Naive thymus-derived CD4-positive, alpha-beta T cell (primary cell): ENCODE measurements around the gene SASS6. TPM values are rescaled to one million over a fixed set of nuclear protein-coding genes. Genes with fewer than 3 reads are reported as not detected.
A peak's percentile ranks its signal among the peaks of the same experiment; 100 is the strongest.

Experiments
- ATAC-seq: fragments of 150-1000 bp; cut with Tn5 transposase; 2 replicates; pipeline ENCODE4 v1.10.0; 2021; ENCODE audit warnings: mild to moderate bottlenecking, moderate library complexity
- CTCF ChIA-PET: fragments of 350-600 bp; sonication (Branson Sonifier 250); formaldehyde crosslinking; loops from one replicate; lab custom pipeline; 2021; ENCODE audit warnings: antibody characterized with exemption; lab: Charles Lee
- POLR2A ChIA-PET: fragments of 350-600 bp; sonication (Branson Sonifier 250); formaldehyde crosslinking; loops from one replicate; lab custom pipeline; 2021; ENCODE audit warnings: antibody characterized with exemption, inconsistent platforms; lab: Charles Lee
- DNase-seq, 9 donors: peaks; one replicate each; pipeline versions ENCODE4 v3.0.0 to v3.0.0-alpha.2; 2020 to 2022; ENCODE audit warnings: mixed read lengths in 1 of 9
- H3K27ac ChIP-seq: one replicate; pipeline ENCODE4 v1.7.0; 2013; ENCODE audit warnings: mild to moderate bottlenecking, low read depth, low read length, moderate library complexity
- H3K27me3 ChIP-seq, 2 donors: one replicate each; pipeline ENCODE4 v1.7.0; 2013; ENCODE audit warnings: low read length in 2 of 2, mild to moderate bottlenecking in 2 of 2, moderate library complexity in 2 of 2; ENCODE audit not compliant: control insufficient read depth in 2 of 2, insufficient read depth in 2 of 2
- H3K36me3 ChIP-seq, 3 experiments: 1 replicate in 2 of 3; 2 replicates in 1 of 3; pipeline ENCODE4 v1.7.0; 2013; ENCODE audit warnings: low read length in 3 of 3, mild to moderate bottlenecking in 3 of 3, moderate library complexity in 1 of 3; ENCODE audit not compliant: insufficient read depth in 3 of 3, control insufficient read depth in 2 of 3
- H3K4me1 ChIP-seq, 2 donors: one replicate each; pipeline ENCODE4 v1.7.0; 2013; ENCODE audit warnings: low read length in 2 of 2, mild to moderate bottlenecking in 2 of 2, moderate library complexity in 1 of 2; ENCODE audit not compliant: control insufficient read depth in 2 of 2, insufficient read depth in 2 of 2
- H3K4me3 ChIP-seq: 2 replicates; pipeline ENCODE4 v1.7.0; 2013; ENCODE audit warnings: mild to moderate bottlenecking, low read length
- H3K9me3 ChIP-seq, 3 experiments: 1 replicate in 2 of 3; 2 replicates in 1 of 3; pipeline ENCODE4 v1.7.0; 2013; ENCODE audit warnings: low read length in 3 of 3; ENCODE audit not compliant: control insufficient read depth in 2 of 3
- H3K27ac Mint-ChIP-seq, 9 donors: one replicate each; pipeline ENCODE4 v1.8.0; 2020 to 2022; ENCODE audit warnings: mixed read lengths in 9 of 9, mild to moderate bottlenecking in 8 of 9, moderate library complexity in 5 of 9, inconsistent platforms in 2 of 9
- H3K27me3 Mint-ChIP-seq, 5 donors: one replicate each; pipeline ENCODE4 v1.8.0; 2021 to 2022; ENCODE audit warnings: mixed read lengths in 5 of 5, mild to moderate bottlenecking in 1 of 5
- H3K36me3 Mint-ChIP-seq, 5 donors: one replicate each; pipeline ENCODE4 v1.8.0; 2020 to 2022; ENCODE audit warnings: mixed read lengths in 5 of 5, mild to moderate bottlenecking in 3 of 5, inconsistent platforms in 1 of 5
- H3K4me1 Mint-ChIP-seq, 7 donors: one replicate each; pipeline ENCODE4 v1.8.0; 2020 to 2022; ENCODE audit warnings: mixed read lengths in 7 of 7, mild to moderate bottlenecking in 3 of 7, inconsistent platforms in 1 of 7
- H3K4me3 Mint-ChIP-seq, 10 donors: one replicate each; pipeline ENCODE4 v1.8.0; 2020 to 2022; ENCODE audit warnings: mild to moderate bottlenecking in 10 of 10, mixed read lengths in 10 of 10, moderate library complexity in 6 of 10, inconsistent platforms in 2 of 10
- H3K9me3 Mint-ChIP-seq, 11 donors: one replicate each; pipeline ENCODE4 v1.8.0; 2020 to 2022; ENCODE audit warnings: mixed read lengths in 11 of 11, mild to moderate bottlenecking in 4 of 11, inconsistent platforms in 1 of 11, moderate library complexity in 1 of 11
- intact Hi-C, 2 donors: fragments of 100-400 bp; cut with micrococcal nuclease; formaldehyde crosslinking; loops; one replicate each; pipeline ENCODE4 v1.15.1; 2023
- polyA plus RNA-seq, 2 donors: library from polyadenylated mRNA; unstranded; fragments of 300-500 nt; fragmentation: Illumina TruSeq; gene quantifications; one replicate each; pipeline ENCODE4 v1.2.3, GENCODE V29; 2021
- total RNA-seq, 6 experiments: library from RNA in 5 of 6; stranded (reverse) in 5 of 6; gene quantifications; 1 replicate in 5 of 6; 2 replicates in 1 of 6; pipeline ENCODE4 v1.2.3 and lab custom pipeline; 2021 to 2026

The SASS6 gene
- total and polyA plus RNA-seq, 7 experiments from 2014 or later: 1.5 to 11.6 (median 3.0) TPM

DNA sequence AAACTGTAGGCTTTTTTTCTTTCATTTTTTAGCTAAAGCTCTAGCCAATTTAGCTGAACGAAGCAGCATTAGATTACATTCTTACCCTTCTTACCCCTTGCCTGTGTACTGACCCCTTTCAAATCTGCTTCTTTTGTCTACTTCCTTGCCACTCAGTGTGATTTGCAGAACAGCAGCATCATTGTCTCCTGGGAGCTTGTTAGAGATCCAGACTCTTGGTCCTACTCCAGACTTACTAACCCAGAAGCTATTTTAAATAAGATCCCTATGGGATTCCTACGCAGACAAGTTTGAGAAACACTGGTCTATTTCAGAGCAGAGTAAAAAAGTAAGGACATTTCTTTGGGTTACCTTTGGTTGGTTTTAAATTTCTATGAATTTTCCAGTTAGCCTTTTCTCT, 31.5 kb upstream of the SASS6 start:
- DNase-seq (no peak), ATAC-seq (no peak)
- Mint-ChIP-seq H3K4me1 (no peaks in the 10 kb centered on the region), H3K27me3 (no peaks in the 10 kb centered on the region), H3K4me3 (no peak overlapping the region), H3K9me3 (no peaks in the 10 kb centered on the region), H3K27ac (no peak overlapping the region), H3K36me3 (peaks cover 0 to 6% (median 4%) of the 10 kb centered on the region in 5 donors)
- H3K36me3 ChIP-seq: no peaks in the 10 kb centered on the region
- no peaks in the 10 kb centered on the region for H3K4me1 ChIP-seq
- POLR2A ChIA-PET: no interaction called here
- H3K27ac ChIP-seq: no peak overlapping the region
- H3K27me3 ChIP-seq: no peaks in the 10 kb centered on the region
- no peak overlapping the region for H3K4me3 ChIP-seq
- H3K9me3 ChIP-seq: no peaks in the 10 kb centered on the region
- CTCF ChIA-PET: no interaction called here
- intact Hi-C loops: no loop called here

DNA sequence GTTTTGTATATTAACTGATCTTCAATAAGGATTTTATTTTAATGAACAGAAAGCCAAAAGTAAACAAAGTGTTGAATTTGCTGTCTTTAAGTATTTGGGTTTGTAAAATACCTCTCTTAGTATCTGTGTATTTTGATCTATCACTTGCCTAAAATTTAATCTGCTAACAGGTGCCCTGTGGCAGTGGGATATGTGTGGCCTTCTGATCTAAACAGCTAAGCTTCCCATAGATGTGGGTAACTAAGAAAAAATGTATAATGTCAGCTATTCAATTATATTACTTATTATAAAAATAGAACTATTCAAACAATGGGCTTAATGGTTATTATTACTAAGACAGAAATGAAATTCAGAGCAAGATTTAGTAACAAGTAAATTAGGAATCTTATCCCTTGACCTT, 30.2 kb upstream of the SASS6 start:
- Mint-ChIP-seq H3K4me1 (no peaks in the 10 kb centered on the region), H3K9me3 (no peaks in the 10 kb centered on the region)

DNA sequence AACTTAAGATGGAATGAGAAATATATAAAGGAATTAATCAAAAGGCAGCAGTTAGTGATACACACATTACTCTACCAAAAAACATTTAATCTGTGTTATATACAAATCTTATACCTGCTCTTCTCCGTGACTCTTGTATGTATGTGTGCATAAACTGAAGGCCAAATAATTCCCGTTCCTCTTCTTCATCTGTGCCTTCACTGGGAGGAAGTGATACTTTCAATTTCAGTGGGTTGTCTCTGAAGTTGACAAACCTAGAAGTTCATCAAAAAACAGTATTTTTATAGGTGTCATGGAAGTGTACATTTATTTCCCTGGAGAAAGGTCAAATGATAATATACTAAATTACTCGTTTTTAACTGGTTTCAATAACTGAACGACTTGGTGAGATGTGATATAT, 19.5 kb upstream of the SASS6 start:
- POLR2A ChIA-PET: no interaction called here
- CTCF ChIA-PET: interaction anchor here (1.0 kb wide), 1 partner anchor 67 kb away, joined by 3 read pairs; no protein-coding TSS in a partner anchor
- peak overlapping the region in 7 of 9 donors; percentile 10 to 63 (median 36) for H3K27ac Mint-ChIP-seq

More for the DNA sequence above, 30.2 kb upstream of the SASS6 start:
- DNase-seq (no peak), ATAC-seq (no peak)
- peaks cover 0 to 6% (median 4%) of the 10 kb centered on the region in 5 donors for H3K36me3 Mint-ChIP-seq
- H3K27ac Mint-ChIP-seq: no peak overlapping the region
- no peaks in the 10 kb centered on the region for H3K27me3 Mint-ChIP-seq
- POLR2A ChIA-PET: no interaction called here
- no peaks in the 10 kb centered on the region for H3K36me3 ChIP-seq
- H3K4me3 ChIP-seq: no peak overlapping the region
- H3K4me3 Mint-ChIP-seq: no peak overlapping the region
- no peaks in the 10 kb centered on the region for H3K9me3 ChIP-seq
- intact Hi-C loops: no loop called here
- H3K27ac ChIP-seq: no peak overlapping the region
- no peaks in the 10 kb centered on the region for H3K27me3 ChIP-seq
- H3K4me1 ChIP-seq: no peaks in the 10 kb centered on the region
- CTCF ChIA-PET: no interaction called here

DNA sequence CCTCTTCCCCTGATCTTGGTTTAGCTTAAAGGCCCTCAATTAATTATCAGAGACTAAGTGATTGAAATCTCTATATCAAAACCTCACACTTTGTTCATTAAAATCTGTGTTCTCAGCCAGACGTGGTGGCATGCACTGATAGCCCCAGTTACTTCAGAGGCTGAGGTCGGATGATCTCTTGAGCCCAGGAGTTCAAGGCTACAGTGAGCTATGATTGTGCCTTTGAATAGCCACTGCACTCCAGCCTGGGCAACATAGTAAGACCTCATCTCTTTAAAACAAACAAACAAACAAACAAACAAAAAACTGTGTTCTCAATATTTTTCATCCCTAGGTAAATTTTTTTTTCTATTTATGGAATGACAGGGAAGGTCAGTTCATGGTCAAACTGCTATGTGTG, 18.9 kb upstream of the SASS6 start:
- peak overlapping the region in 6 of 9 donors; percentile 10 to 63 (median 41) for H3K27ac Mint-ChIP-seq
- H3K27me3 ChIP-seq: no peaks in the 10 kb centered on the region
- peaks cover 8 to 16% (median 13%) of the 10 kb centered on the region in 5 donors for H3K36me3 Mint-ChIP-seq
- H3K9me3 Mint-ChIP-seq: peaks cover 0 to 3% (median 0%) of the 10 kb centered on the region in 11 donors
- no peaks in the 10 kb centered on the region for H3K27me3 Mint-ChIP-seq
- H3K4me1 Mint-ChIP-seq: peaks cover 4 to 14% (median 7%) of the 10 kb centered on the region in 7 donors
- no peak for DNase-seq
- H3K27ac ChIP-seq: no peak overlapping the region
- no peaks in the 10 kb centered on the region for H3K9me3 ChIP-seq
- intact Hi-C loops: no loop called here
- H3K4me3 ChIP-seq: no peak overlapping the region
- CTCF ChIA-PET: no interaction called here
- H3K4me3 Mint-ChIP-seq: no peak overlapping the region
- no peaks in the 10 kb centered on the region for H3K4me1 ChIP-seq
- ATAC-seq: no peak
- H3K36me3 ChIP-seq: peaks cover 0 to 10% (median 4%) of the 10 kb centered on the region in 3 experiments
- POLR2A ChIA-PET: no interaction called here

More for the DNA sequence above, 19.5 kb upstream of the SASS6 start:
- no peak for DNase-seq
- no peaks in the 10 kb centered on the region for H3K9me3 ChIP-seq
- Mint-ChIP-seq H3K27me3 (no peaks in the 10 kb centered on the region), H3K9me3 (peaks cover 0 to 3% (median 0%) of the 10 kb centered on the region in 11 donors), H3K4me1 (peaks cover 4 to 14% (median 7%) of the 10 kb centered on the region in 7 donors), H3K36me3 (peaks cover 8 to 14% (median 11%) of the 10 kb centered on the region in 5 donors), H3K4me3 (no peak overlapping the region)
- ATAC-seq: no peak
- H3K27ac ChIP-seq: no peak overlapping the region
- intact Hi-C loops: no loop called here
- H3K36me3 ChIP-seq: peaks cover 0 to 7% (median 4%) of the 10 kb centered on the region in 3 experiments
- no peaks in the 10 kb centered on the region for H3K4me1 ChIP-seq
- H3K4me3 ChIP-seq: no peak overlapping the region
- H3K27me3 ChIP-seq: no peaks in the 10 kb centered on the region

DNA sequence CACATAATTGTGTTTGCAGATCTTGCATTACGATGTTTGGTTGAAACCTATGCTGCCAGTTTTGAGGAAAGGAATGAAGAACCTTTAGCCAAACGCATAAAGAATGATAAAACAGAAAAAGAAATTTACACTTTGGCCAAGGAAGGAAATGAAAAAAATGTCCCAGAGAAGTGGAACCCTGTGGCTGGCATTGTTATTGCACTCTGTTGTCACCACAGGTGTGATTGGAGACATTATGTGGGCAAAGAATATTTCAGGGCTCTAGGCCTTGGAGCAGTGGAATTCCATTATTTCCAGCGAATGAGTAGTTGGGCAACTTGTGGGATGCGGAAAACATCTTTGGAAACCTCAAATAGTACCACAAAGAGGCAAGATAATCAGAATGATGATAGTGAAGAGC, 15.1 kb upstream of the SASS6 start:
- Mint-ChIP-seq H3K4me3 (no peak overlapping the region), H3K27me3 (no peaks in the 10 kb centered on the region), H3K27ac (peak overlapping the region in 4 of 9 donors; percentile 32 to 58 (median 48)), H3K4me1 (peaks cover 4 to 10% (median 7%) of the 10 kb centered on the region in 7 donors), H3K36me3 (peaks cover 8 to 38% (median 29%) of the 10 kb centered on the region in 5 donors), H3K9me3 (peaks cover 0 to 3% (median 0%) of the 10 kb centered on the region in 11 donors)
- CTCF ChIA-PET: no interaction called here
- Histone ChIP-seq H3K36me3 (peaks cover 0 to 43% (median 17%) of the 10 kb centered on the region in 3 experiments), H3K27ac (no peak overlapping the region), H3K4me3 (no peak overlapping the region), H3K4me1 (no peaks in the 10 kb centered on the region), H3K27me3 (no peaks in the 10 kb centered on the region), H3K9me3 (no peaks in the 10 kb centered on the region)
- POLR2A ChIA-PET: no interaction called here
- no peak for DNase-seq
- intact Hi-C loops: no loop called here
- ATAC-seq: no peak

DNA sequence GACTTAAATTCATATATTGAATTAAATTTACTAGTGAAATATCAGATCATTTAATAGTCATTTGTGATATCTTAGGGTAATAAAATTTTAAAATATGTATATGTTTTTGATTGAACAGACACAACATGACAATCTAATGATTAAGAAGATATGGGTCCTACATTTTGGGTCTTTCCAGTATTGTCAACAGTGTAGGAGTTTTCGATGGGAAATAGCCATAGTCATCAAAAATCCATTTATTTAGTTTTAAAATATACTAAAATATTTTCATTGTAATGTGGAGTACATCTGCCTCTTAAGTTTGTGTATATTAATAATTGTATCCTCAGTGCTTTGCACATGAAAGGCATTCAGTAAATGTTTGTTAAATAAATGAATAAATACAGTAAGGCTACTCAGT, 14.2 kb upstream of the SASS6 start:
- CTCF ChIA-PET: no interaction called here
- POLR2A ChIA-PET: no interaction called here

DNA sequence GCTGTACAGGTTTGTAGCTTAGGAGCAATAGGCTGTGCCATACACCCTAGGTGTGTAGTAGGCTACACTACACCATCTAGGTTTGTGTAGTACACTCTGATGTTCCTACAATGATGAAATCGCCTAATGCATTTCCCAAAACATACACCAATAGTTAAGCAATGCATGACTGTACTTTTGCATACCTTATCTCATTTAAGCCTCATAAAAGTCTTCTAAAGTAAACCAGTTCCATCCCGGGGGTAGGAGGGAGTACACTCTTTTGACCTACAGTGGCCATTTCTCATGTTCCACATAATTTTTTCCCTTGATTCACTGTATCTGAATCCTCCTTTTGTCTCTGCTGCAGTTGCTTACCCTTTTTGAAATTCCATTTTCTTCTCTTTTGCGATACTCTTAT, 12.4 kb upstream of the SASS6 start:
- intact Hi-C loops: no loop called here

More for the DNA sequence above, 14.2 kb upstream of the SASS6 start:
- no peaks in the 10 kb centered on the region for H3K27me3 ChIP-seq
- H3K4me1 ChIP-seq: no peaks in the 10 kb centered on the region
- Mint-ChIP-seq H3K27ac (peak overlapping the region in 2 of 9 donors; percentile 12 to 53), H3K4me3 (no peak overlapping the region), H3K36me3 (peaks cover 13 to 44% (median 36%) of the 10 kb centered on the region in 5 donors), H3K27me3 (no peaks in the 10 kb centered on the region), H3K9me3 (peaks cover 0 to 3% (median 0%) of the 10 kb centered on the region in 11 donors), H3K4me1 (peaks cover 0 to 12% (median 4%) of the 10 kb centered on the region in 7 donors)
- H3K4me3 ChIP-seq: no peak overlapping the region
- H3K27ac ChIP-seq: no peak overlapping the region
- intact Hi-C loops: no loop called here
- DNase-seq (no peak), ATAC-seq (no peak)
- H3K36me3 ChIP-seq: peaks cover 7 to 51% (median 24%) of the 10 kb centered on the region in 3 experiments
- H3K9me3 ChIP-seq: no peaks in the 10 kb centered on the region

More for the DNA sequence above, 12.4 kb upstream of the SASS6 start:
- DNase-seq: no peak
- Mint-ChIP-seq H3K27ac (peak overlapping the region in 4 of 9 donors; percentile 0 to 65 (median 36)), H3K36me3 (peaks cover 16 to 49% (median 31%) of the 10 kb centered on the region in 5 donors), H3K9me3 (no peaks in the 10 kb centered on the region), H3K4me1 (peaks cover 0 to 16% (median 8%) of the 10 kb centered on the region in 7 donors), H3K4me3 (no peak overlapping the region), H3K27me3 (no peaks in the 10 kb centered on the region)
- no peak for ATAC-seq
- H3K27ac ChIP-seq: no peak overlapping the region
- peaks cover 22 to 67% (median 28%) of the 10 kb centered on the region in 3 experiments for H3K36me3 ChIP-seq
- no peaks in the 10 kb centered on the region for H3K9me3 ChIP-seq
- H3K27me3 ChIP-seq: no peaks in the 10 kb centered on the region
- ChIA-PET CTCF (no interaction called here), POLR2A (no interaction called here)
- H3K4me3 ChIP-seq: no peak overlapping the region
- H3K4me1 ChIP-seq: no peaks in the 10 kb centered on the region
